Activated B cell treated with CpG ODN at 0.5 μM for 24 hours (primary cell): Measurements from ENCODE around the gene CCDC102B. TPM values are rescaled to one million over a fixed set of nuclear protein-coding genes. Genes with fewer than 3 reads are reported as not detected.
"Not testable (repeated sequence)": the region's sequence is repeated elsewhere in the genome, so short reads cannot be mapped to it uniquely, and the experiment has no call there.

Source experiments
- ATAC-seq: fragments of 200-7000 bp; cut with Tn5 transposase; one replicate; pipeline ENCODE4 v1.10.0; 2021; ENCODE audit warnings: low read depth, mild to moderate bottlenecking, moderate library complexity
- CTCF ChIA-PET: fragments of 350-600 bp; sonication (Branson Sonifier 250); formaldehyde crosslinking; loops from one replicate; lab custom pipeline; 2021; ENCODE audit warnings: antibody characterized with exemption; lab: Charles Lee
- POLR2A ChIA-PET: fragments of 350-600 bp; sonication (Branson Sonifier 250); formaldehyde crosslinking; loops from one replicate; lab custom pipeline; 2021; ENCODE audit warnings: antibody characterized with exemption; lab: Charles Lee
- DNase-seq: peaks from one replicate; pipeline ENCODE4 v3.0.0; 2022
- H3K27ac Mint-ChIP-seq: one replicate; pipeline ENCODE4 v1.8.0; 2020; ENCODE audit warnings: mixed read lengths
- H3K27me3 Mint-ChIP-seq: one replicate; pipeline ENCODE4 v1.8.0; 2021; ENCODE audit warnings: mixed read lengths
- H3K36me3 Mint-ChIP-seq: one replicate; pipeline ENCODE4 v1.8.0; 2021; ENCODE audit warnings: low read depth, mixed read lengths
- H3K4me1 Mint-ChIP-seq: one replicate; pipeline ENCODE4 v1.8.0; 2021; ENCODE audit warnings: mixed read lengths
- H3K4me3 Mint-ChIP-seq: one replicate; pipeline ENCODE4 v1.8.0; 2020; ENCODE audit warnings: mild to moderate bottlenecking, mixed read lengths
- H3K9me3 Mint-ChIP-seq: one replicate; pipeline ENCODE4 v1.8.0; 2020; ENCODE audit warnings: mixed read lengths
- CTCF ChIP-seq: fragments of 200-600 bp; IDR thresholded peaks from one replicate; pipeline ENCODE4 v1.8.0; 2022; ENCODE audit warnings: antibody characterized with exemption, mild to moderate bottlenecking
- intact Hi-C: fragments of 100-400 bp; cut with micrococcal nuclease; formaldehyde crosslinking; loops from one replicate; pipeline ENCODE4 v1.15.1; 2024
- total RNA-seq: library from RNA; stranded (reverse); gene quantifications from 2 replicates; pipeline ENCODE4 v1.2.3, GENCODE V29; 2022

The CCDC102B gene
- total RNA-seq, 1 donor from 2014 or later = 1.8 TPM

GRCh38 chr18:69002233-69002632 lies 204.4 kb downstream of the CCDC102B start:
- intact Hi-C loops = no loop called here
- DNase-seq (no peak), ATAC-seq (no peak)
- Mint-ChIP-seq H3K36me3 (no peaks in the 10 kb centered on the region), H3K27me3 (no peaks in the 10 kb centered on the region), H3K9me3 (peaks cover 2% of the 10 kb centered on the region), H3K4me1 (no peaks in the 10 kb centered on the region), H3K27ac (no peak overlapping the region), H3K4me3 (no peak overlapping the region)
- no peak for TF ChIP-seq CTCF
- POLR2A ChIA-PET = no interaction called here
- CTCF ChIA-PET = no interaction called here

- ATAC-seq, H3K9me3 Mint-ChIP-seq, intact Hi-C loops, POLR2A ChIA-PET, H3K27me3 Mint-ChIP-seq, H3K4me1 Mint-ChIP-seq, CTCF ChIA-PET, DNase-seq, H3K27ac Mint-ChIP-seq, H3K36me3 Mint-ChIP-seq, H3K4me3 Mint-ChIP-seq: not testable (repeated sequence)
These were observed 208.3 kb downstream of the CCDC102B start for GRCh38 chr18:69006212-69006611.

- ChIA-PET POLR2A (no interaction called here), CTCF (no interaction called here)
- Mint-ChIP-seq H3K27ac (no peak overlapping the region), H3K4me1 (no peaks in the 10 kb centered on the region), H3K9me3 (no peaks in the 10 kb centered on the region), H3K36me3 (no peaks in the 10 kb centered on the region), H3K27me3 (no peaks in the 10 kb centered on the region), H3K4me3 (no peak overlapping the region)
- no peak for TF ChIP-seq CTCF
- ATAC-seq (no peak), DNase-seq (no peak)
- intact Hi-C loops = no loop called here
These were observed 210.7 kb downstream of the CCDC102B start for GRCh38 chr18:69008538-69008937.

GRCh38 chr18:69021211-69021805 lies 223.4 kb downstream of the CCDC102B start:
- intact Hi-C loops = no loop called here
- POLR2A ChIA-PET = no interaction called here
- no peak overlapping the region for H3K27ac Mint-ChIP-seq
- no peaks in the 10 kb centered on the region for H3K27me3 Mint-ChIP-seq
- ATAC-seq (no peak), DNase-seq (no peak)
- no peak overlapping the region for H3K4me3 Mint-ChIP-seq
- no peak for TF ChIP-seq CTCF
- no peaks in the 10 kb centered on the region for H3K36me3 Mint-ChIP-seq
- H3K9me3 Mint-ChIP-seq = no peaks in the 10 kb centered on the region
- CTCF ChIA-PET = no interaction called here
- H3K4me1 Mint-ChIP-seq = no peaks in the 10 kb centered on the region

- TF ChIP-seq CTCF = no peak
- H3K4me3 Mint-ChIP-seq = no peak overlapping the region
These were observed 224.5 kb downstream of the CCDC102B start for GRCh38 chr18:69022426-69022825.

GRCh38 chr18:69031571-69031970 lies 233.7 kb downstream of the CCDC102B start:
- Mint-ChIP-seq H3K4me3 (no peak overlapping the region), H3K36me3 (no peaks in the 10 kb centered on the region), H3K27ac (no peak overlapping the region), H3K4me1 (no peaks in the 10 kb centered on the region), H3K27me3 (no peaks in the 10 kb centered on the region), H3K9me3 (no peaks in the 10 kb centered on the region)
- no peak for TF ChIP-seq CTCF
- ChIA-PET POLR2A (no interaction called here), CTCF (no interaction called here)
- ATAC-seq (no peak), DNase-seq (no peak)
- intact Hi-C loops = no loop called here

More at GRCh38 chr18:69022426-69022825, 224.5 kb downstream of the CCDC102B start:
- intact Hi-C loops = no loop called here
- Mint-ChIP-seq H3K4me1 (no peaks in the 10 kb centered on the region), H3K27ac (no peak overlapping the region), H3K9me3 (no peaks in the 10 kb centered on the region), H3K27me3 (no peaks in the 10 kb centered on the region), H3K36me3 (no peaks in the 10 kb centered on the region)
- no peak for ATAC-seq
- POLR2A ChIA-PET = no interaction called here
- CTCF ChIA-PET = no interaction called here
- DNase-seq = no peak
